Renal cortical epithelial cell (primary cell): ENCODE measurements around the gene SNX9. TPM values are rescaled to one million over a fixed set of nuclear protein-coding genes. Genes with fewer than 3 reads are reported as not detected.
"Not testable (repeated sequence)": the region's sequence is repeated elsewhere in the genome, so short reads cannot be mapped to it uniquely, and the experiment has no call there.

Experiments used
- DNase-seq: peaks from one replicate; pipeline ENCODE4 v3.0.0-alpha.2; 2011; ENCODE audit warnings: low read depth
- total RNA-seq: library from RNA; depleted of rRNA; stranded (reverse); fragments of >200 nt; gene quantifications from 2 replicates; pipeline ENCODE4 v1.2.3, GENCODE V29; 2014

The SNX9 gene
- total RNA-seq, 1 donor from 2014 or later = 45.7 TPM

- no peak for DNase-seq
Measured at GRCh38 chr6:157953580-157954091, 130.6 kb downstream of the SNX9 start.

- peak; percentile 80 for DNase-seq
Measured at GRCh38 chr6:157954150-157955117, 131.4 kb downstream of the SNX9 start.

DNA sequence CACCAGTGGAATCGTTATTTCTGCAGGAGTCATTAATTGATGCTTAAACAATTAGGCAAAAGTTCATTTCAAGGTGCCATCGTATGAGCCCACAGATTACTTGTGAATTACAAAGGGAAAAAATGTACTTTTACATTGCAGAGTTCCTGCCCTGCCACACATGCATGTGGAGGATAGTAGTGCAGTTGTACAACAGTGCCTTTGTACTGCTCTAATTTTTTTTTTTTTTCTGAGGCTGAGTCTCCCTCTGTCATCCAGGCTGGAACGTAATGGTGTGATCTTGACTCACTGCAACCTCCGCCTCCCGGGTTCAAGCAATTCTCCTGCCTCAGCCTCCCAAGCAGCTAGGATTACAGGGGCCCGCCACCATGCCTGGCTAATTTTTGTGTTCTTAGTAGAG, 132.6 kb downstream of the SNX9 start:
- DNase-seq = no peak

DNA sequence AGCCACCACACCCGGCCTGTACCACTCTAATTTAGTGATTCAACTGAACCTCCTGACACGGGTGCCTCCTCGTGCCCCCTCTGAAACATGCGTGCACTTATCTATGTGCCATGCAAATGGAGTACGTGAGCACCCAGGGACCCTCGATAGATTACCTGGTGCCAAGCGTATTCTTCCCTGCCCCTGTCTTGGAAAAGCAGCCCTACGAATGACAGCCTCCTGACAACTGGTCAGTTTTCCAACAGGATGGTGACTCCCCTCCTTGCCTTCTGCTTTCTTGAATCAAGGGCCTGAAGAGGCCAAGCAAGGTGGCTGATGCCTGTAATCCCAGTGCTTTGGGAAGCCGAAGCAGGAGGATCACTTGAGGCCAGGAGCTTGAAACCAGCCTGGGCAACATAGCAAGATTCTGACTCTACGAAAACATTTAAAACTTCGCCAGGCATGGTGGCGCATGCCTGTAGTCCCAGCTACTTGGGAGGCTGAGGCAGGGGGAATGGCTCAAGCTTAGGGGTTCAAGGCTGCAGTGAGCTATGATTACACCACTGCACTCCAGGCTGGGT, 133.2 kb downstream of the SNX9 start:
- no peak for DNase-seq

DNA sequence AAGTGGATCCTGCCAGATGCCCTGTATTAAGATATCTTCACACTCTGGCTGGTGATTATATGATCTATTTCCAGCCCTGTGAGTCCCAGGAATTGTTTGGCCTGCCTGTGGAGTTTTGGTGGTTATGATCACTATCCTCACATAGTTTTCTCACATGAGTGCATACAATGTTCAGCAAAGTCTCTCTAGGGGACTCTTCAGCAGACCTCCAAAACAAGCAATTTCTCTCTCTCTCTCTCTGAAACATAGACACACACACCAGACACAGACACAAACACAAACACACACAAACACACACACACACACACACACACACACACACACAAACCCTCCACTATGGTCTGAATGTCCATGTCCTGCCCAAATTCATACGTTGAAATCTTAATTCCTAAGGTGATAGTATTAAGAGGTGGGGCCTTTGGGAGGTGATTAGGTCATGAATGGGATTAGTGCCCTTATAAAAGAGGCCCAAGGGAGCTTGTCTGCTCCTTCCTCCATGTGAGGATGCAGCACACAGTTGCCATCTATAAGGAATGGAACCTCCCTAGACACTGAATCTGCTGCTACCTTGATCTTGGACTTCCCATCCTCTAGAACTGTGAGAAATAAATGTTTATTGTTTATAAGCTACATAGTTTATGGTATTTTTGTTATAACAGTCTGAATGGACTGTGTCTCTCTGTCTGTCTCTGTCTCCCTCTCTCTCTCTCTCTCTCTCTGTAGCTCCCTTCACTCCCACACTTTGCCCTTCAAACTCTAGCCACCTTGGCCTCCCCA, 136.6 kb downstream of the SNX9 start:
- no peak for DNase-seq

GRCh38 chr6:157961153-157961831, 138.2 kb downstream of the SNX9 start:
- no peak for DNase-seq

GRCh38 chr6:157961832-157962575, 139.0 kb downstream of the SNX9 start:
- DNase-seq = no peak

- no peak for DNase-seq
Measured at GRCh38 chr6:157962601-157963302, 139.7 kb downstream of the SNX9 start.

DNA sequence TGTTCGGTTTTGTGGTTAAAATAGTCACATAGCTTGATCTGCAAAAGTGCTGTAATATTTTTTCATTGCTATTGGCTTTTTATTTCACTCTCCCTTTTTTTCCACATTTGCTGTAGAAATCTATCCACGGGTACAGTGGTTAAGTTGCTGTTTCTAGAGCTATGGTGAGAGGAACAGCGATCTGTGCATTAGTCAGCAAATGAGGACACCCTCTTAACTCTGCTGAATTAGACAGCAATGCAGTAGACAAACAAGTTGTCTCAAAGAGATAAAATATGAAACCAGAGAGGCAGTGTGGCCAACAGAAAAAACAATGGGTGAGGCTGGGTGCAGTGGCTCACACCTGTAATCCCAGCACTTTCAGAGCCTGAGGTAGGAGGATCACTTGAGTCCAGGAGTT, 141.1 kb downstream of the SNX9 start:
- no peak for DNase-seq

DNA sequence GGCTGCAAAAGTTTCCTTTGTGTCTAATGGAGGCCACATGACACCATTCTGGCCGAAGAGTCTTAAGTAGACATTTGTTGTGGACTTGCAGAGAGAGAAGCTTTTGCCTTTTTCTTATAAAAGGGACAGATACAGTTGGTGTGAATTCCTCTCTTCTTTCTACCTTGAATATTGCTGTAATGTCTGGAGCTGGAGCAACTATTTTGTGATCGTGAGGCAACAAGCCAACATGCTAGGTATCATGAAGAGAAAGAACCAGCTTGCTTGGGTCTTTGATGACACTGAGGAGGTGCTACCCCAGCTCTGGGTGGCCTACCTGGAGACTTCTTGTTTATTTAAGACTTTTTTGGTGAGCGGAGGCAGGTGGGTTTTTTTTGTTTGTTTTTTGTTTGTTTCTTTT, 142.3 kb downstream of the SNX9 start:
- no peak for DNase-seq

DNA sequence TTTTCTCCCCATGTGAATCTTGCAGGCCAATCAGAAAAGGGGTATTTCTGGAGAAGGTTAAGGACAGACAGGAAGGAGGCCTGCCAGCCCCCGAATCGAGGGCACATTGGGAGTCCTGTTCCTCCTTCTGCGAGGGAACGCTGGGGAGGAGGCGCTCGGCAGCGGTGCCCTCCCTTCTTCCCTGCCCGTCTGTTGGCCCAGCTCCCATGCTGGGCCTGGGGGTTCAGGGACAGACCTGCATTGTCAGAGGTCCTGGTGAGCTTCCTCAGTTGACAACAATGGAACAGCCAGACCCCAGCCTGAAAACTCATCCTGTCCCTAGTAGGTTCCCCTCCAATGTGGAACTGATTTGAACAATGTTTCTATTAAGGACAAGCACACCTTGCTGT, 143.5 kb downstream of the SNX9 start:
- DNase-seq = no peak

DNA sequence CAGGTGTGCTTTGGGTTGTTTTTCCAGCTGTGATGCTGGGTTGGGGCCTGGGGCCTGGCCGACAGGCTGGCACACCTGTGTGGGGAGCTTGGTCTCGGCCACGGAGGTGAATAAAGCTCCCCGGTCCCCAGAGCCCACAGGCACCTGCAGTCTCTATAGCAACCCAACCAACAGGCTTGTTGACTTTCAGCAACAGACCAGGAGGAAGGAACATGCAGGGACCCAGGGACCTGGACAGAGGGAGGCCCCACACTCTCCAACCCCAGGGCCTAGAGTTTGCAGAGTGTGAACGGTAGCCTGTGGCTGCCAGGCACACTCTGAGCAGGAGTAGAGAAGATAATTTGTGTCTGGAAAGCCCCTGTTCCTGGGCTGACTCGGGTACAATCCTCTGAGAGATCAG, 144.0 kb downstream of the SNX9 start:
- no peak for DNase-seq

GRCh38 chr6:157967486-157967885, 144.4 kb downstream of the SNX9 start:
- DNase-seq = no peak

DNA sequence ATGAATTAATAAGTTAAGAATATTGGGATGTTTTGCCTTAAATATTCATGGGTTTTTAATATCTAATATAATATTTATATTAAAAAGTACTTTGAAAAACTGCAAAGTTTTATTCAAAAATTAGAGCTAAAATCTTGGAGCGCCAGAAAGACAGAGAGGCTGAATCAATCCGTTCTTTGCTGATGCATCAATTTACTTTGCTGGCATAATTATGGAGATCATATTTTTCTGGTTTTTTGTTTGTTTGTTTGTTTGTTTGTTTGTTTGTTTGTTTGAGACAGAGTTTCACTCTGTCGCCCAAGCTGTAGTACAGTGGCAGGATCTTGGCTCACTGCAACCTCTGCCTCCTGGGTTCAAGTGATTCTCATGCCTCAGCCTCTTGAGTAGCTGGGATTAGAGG, 149.1 kb downstream of the SNX9 start:
- not testable (repeated sequence) for DNase-seq

GRCh38 chr6:157974341-157974894, 151.4 kb downstream of the SNX9 start:
- DNase-seq = no peak

- no peak for DNase-seq
Measured at GRCh38 chr6:157974967-157975366, 151.9 kb downstream of the SNX9 start.

GRCh38 chr6:157975456-157975855, 152.4 kb downstream of the SNX9 start:
- DNase-seq = no peak

- DNase-seq = no peak
Measured at GRCh38 chr6:157976345-157977175, 153.5 kb downstream of the SNX9 start.

DNA sequence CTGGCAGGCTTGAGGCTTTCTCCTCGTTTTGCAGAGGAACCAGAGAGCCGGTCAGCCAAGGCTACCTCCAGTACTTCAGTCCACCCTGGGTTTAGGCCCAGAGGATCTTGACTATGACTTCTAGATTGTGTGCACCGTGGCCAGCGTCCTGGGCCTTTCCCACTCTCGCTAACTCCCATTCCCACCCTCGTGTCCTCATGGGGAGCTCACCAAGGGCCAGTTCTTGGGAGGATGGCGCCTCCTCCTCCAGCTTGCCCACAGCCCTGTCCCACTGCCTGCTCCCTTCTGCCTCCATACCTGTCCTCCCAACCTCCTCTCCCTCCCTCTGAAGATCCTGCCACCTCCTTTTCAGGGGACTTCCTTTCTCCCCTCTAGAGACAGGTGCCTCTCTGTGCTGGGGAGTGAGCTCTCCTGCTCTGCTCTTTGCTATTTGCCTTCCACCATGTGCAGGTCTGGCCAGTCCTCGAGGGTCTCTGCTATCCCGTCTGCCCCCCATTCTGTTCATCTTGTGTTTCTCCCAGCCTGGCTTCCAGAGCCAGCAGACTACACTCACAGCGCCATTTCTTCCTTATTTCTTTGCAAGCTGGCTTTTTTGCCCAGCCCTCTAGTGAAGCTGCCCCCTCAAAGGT, 154.2 kb downstream of the SNX9 start:
- no peak for DNase-seq
